Brain pericyte (primary cell): Measurements from ENCODE around the gene RRAD.
"Not testable (repeated sequence)": the region's sequence is repeated elsewhere in the genome, so short reads cannot be mapped to it uniquely, and the experiment has no call there.

Source experiments
- DNase-seq: peaks from one replicate; pipeline ENCODE4 v3.0.0-alpha.2; 2012; ENCODE audit warnings: low read depth, low spot score

The RRAD gene

GRCh38 chr16:66925322-66925840 lies at the start of gene RRAD:
Gene RRAD, minus strand, starts transcription at chr16:66925535. Its CDS starts 356 bp downstream, at chr16:66925179.
- DNase-seq: no peak

GRCh38 chr16:66974932-66975246 lies 49.6 kb upstream of the RRAD start:
- not testable (repeated sequence) for DNase-seq

- not testable (repeated sequence) for DNase-seq
These were observed 49.0 kb upstream of the RRAD start for GRCh38 chr16:66974156-66974931.

GRCh38 chr16:66973716-66974115 lies 48.4 kb upstream of the RRAD start:
- DNase-seq: no peak

- DNase-seq: no peak
These were observed 47.6 kb upstream of the RRAD start for GRCh38 chr16:66972983-66973382.

GRCh38 chr16:66970775-66971720 lies 45.7 kb upstream of the RRAD start:
- no peak for DNase-seq

GRCh38 chr16:66968847-66969246 lies 43.5 kb upstream of the RRAD start:
- DNase-seq: no peak

GRCh38 chr16:66964049-66964448 lies 38.7 kb upstream of the RRAD start:
- DNase-seq: no peak

- no peak for DNase-seq
These were observed 36.6 kb upstream of the RRAD start for GRCh38 chr16:66961914-66962313.

GRCh38 chr16:66961065-66961744 lies 35.9 kb upstream of the RRAD start, which contains the start of gene CES3:
Gene CES3, plus strand, starts transcription at chr16:66961266. Its CDS starts 42 bp downstream, at chr16:66961308.
- DNase-seq: no peak

GRCh38 chr16:66960270-66960669 lies 34.9 kb upstream of the RRAD start:
- no peak for DNase-seq

- DNase-seq: no peak
These were observed 34.4 kb upstream of the RRAD start for GRCh38 chr16:66959704-66960161.

GRCh38 chr16:66958857-66959703 lies 33.7 kb upstream of the RRAD start:
- DNase-seq: no peak

- not testable (repeated sequence) for DNase-seq
These were observed 30.8 kb upstream of the RRAD start for GRCh38 chr16:66956154-66956457.

GRCh38 chr16:66955363-66956153 lies 30.2 kb upstream of the RRAD start:
- DNase-seq: not testable (repeated sequence)

- DNase-seq: no peak
These were observed 28.8 kb upstream of the RRAD start for GRCh38 chr16:66954097-66954659.

GRCh38 chr16:66953462-66954096 lies 28.2 kb upstream of the RRAD start:
- DNase-seq: no peak

GRCh38 chr16:66952430-66953110 lies 27.2 kb upstream of the RRAD start:
- no peak for DNase-seq
